ENCODE results near the gene AFF3. TPM values are rescaled to one million over a fixed set of nuclear protein-coding genes. Genes with fewer than 3 reads are reported as not detected.

AFF3 gene
- total RNA-seq, 1 experiment from 2014 or later: 0.61 TPM

DNA sequence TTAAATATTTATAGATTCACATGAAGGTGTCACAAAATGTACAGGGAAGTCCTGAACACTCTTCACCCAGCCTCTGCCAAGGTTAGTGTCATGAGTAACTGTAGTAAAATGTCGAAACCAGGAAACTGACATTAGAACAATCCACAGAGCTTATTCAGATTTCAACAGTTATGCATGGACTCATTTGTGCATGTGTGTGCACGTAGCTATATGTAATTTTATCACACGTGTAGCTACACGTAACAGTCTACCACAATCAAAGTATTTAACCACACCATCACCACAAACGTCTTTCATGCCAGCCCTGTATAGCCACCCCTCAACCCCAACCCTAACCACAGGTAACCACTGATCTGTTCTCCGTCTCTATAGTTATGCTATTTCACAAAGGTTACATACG is 440.9 kb downstream of the AFF3 start:
- no peak overlapping the region for H2AFZ ChIP-seq (ENCODE audit: low read depth, low read length, poor library complexity, severe bottlenecking)
- BruUV-seq (replicated peaks): no TSS peak
- H3K27me3 ChIP-seq (ENCODE audit: insufficient read depth, low read length): peaks cover 20% of the 10 kb centered on the region; the same call in 1 of the 2 replicates
- no peaks in the 10 kb centered on the region for H3K9me2 ChIP-seq (ENCODE audit: insufficient read depth)
- no peak for ATAC-seq
- DNase-seq (ENCODE audit: low read depth, low spot score): no peak
- intact Hi-C loops (cut with micrococcal nuclease): no loop called here
- H3K9ac ChIP-seq (ENCODE audit: low read length): no peak overlapping the region
- H3K4me3 ChIP-seq (replicated peaks in 1 of 2; ENCODE audit: low read depth in 1 of 2, low read length in 2 of 2): no peak overlapping the region
- no peak overlapping the region for H3K27ac ChIP-seq (ENCODE audit: low read depth, low read length)
- no peaks in the 10 kb centered on the region for H3K36me3 ChIP-seq (ENCODE audit: control insufficient read depth in 1 of 2, insufficient read depth in 2 of 2, low read length in 2 of 2)
- no peaks in the 10 kb centered on the region for H3K79me2 ChIP-seq (ENCODE audit: insufficient read depth, low read length)
- no peaks in the 10 kb centered on the region for H3K4me1 ChIP-seq (ENCODE audit: control insufficient read depth in 1 of 2, insufficient read depth in 2 of 2, low read length in 2 of 2)
- ChIA-PET CTCF (no interaction called here), RAD21 (ENCODE audit: low non-redundant PET in 1 of 2, low total read pairs in 2 of 2, uncharacterized antibody in 2 of 2, unreplicated experiment in 2 of 2) (no interaction called here), POLR2A (no interaction called here)
- H3K9me3 ChIP-seq (ENCODE audit: control insufficient read depth in 1 of 2, insufficient read depth in 1 of 2, low read depth in 1 of 2, low read length in 2 of 2): no peaks in the 10 kb centered on the region
- no peak for TF ChIP-seq YY1 (IDR thresholded peaks at IDR 0.05; ENCODE audit: extremely low read depth, insufficient replicate concordance, low read depth, low read length)
- H4K20me1 ChIP-seq (ENCODE audit: insufficient read depth): no peaks in the 10 kb centered on the region
- no peak overlapping the region for H3K4me2 ChIP-seq (ENCODE audit: low read length)

GRCh38 chr2:99700482-99701398 is 441.6 kb downstream of the AFF3 start:
- intact Hi-C loops (cut with micrococcal nuclease): no loop called here
- H3K27me3 ChIP-seq (ENCODE audit: insufficient read depth, low read length): peaks cover 25% of the 10 kb centered on the region
- TF ChIP-seq TCF7L2 (IDR thresholded peaks at IDR 0.05; ENCODE audit: borderline replicate concordance, extremely low read depth, insufficient read depth, insufficient read length) (no peak), SRF (IDR thresholded peaks at IDR 0.05; ENCODE audit: low read depth) (no peak), ZFX (IDR thresholded peaks at IDR 0.05) (no peak), EGR1 (IDR thresholded peaks at IDR 0.05; ENCODE audit: low read depth) (no peak), ELF1 (IDR thresholded peaks at IDR 0.05; ENCODE audit: borderline replicate concordance, low read depth) (no peak), ZNF274 (IDR thresholded peaks at IDR 0.05; ENCODE audit: low read depth, low read length) (no peak), CBX3 (IDR thresholded peaks at IDR 0.05; ENCODE audit: low read depth) (no peak), CEBPB (IDR thresholded peaks at IDR 0.05; ENCODE audit: low read depth) (no peak), SP1 (IDR thresholded peaks at IDR 0.05; ENCODE audit: low read depth) (no peak), YY1 (IDR thresholded peaks at IDR 0.05; ENCODE audit: extremely low read depth, insufficient replicate concordance, low read depth, low read length) (no peak), MAX (IDR thresholded peaks at IDR 0.05) (no peak), SIN3A (IDR thresholded peaks at IDR 0.05; ENCODE audit: low read depth) (no peak), FOSL1 (IDR thresholded peaks at IDR 0.05; ENCODE audit: low read depth) (no peak), EZH2 (IDR thresholded peaks at IDR 0.05) (no peak), RAD21 (IDR thresholded peaks at IDR 0.05; ENCODE audit: low read depth) (no peak), POLR2AphosphoS5 (IDR thresholded peaks at IDR 0.05; ENCODE audit: low read depth, low read length) (no peak)
- TF ChIP-seq, protein P1, sequence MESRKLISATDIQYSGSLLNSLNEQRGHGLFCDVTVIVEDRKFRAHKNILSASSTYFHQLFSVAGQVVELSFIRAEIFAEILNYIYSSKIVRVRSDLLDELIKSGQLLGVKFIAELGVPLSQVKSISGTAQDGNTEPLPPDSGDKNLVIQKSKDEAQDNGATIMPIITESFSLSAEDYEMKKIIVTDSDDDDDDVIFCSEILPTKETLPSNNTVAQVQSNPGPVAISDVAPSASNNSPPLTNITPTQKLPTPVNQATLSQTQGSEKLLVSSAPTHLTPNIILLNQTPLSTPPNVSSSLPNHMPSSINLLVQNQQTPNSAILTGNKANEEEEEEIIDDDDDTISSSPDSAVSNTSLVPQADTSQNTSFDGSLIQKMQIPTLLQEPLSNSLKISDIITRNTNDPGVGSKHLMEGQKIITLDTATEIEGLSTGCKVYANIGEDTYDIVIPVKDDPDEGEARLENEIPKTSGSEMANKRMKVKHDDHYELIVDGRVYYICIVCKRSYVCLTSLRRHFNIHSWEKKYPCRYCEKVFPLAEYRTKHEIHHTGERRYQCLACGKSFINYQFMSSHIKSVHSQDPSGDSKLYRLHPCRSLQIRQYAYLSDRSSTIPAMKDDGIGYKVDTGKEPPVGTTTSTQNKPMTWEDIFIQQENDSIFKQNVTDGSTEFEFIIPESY (IDR thresholded peaks at IDR 0.05; ENCODE audit: extremely low read depth, insufficient replicate concordance, low read length): no peak

More at GRCh38 chr2:99700482-99701398, 441.6 kb downstream of the AFF3 start:
- Histone ChIP-seq H4K20me1 (ENCODE audit: insufficient read depth) (no peaks in the 10 kb centered on the region), H3K4me3 (replicated peaks in 1 of 2; ENCODE audit: low read depth in 1 of 2, low read length in 2 of 2) (no peak overlapping the region), H3K79me2 (ENCODE audit: insufficient read depth, low read length) (no peaks in the 10 kb centered on the region), H3K9ac (ENCODE audit: low read length) (no peak overlapping the region), H3K9me2 (ENCODE audit: insufficient read depth) (no peaks in the 10 kb centered on the region), H3K9me3 (ENCODE audit: control insufficient read depth in 1 of 2, insufficient read depth in 1 of 2, low read depth in 1 of 2, low read length in 2 of 2) (no peaks in the 10 kb centered on the region), H3K27ac (ENCODE audit: low read depth, low read length) (no peak overlapping the region), H3K36me3 (ENCODE audit: control insufficient read depth in 1 of 2, insufficient read depth in 2 of 2, low read length in 2 of 2) (no peaks in the 10 kb centered on the region), H2AFZ (ENCODE audit: low read depth, low read length, poor library complexity, severe bottlenecking) (no peak overlapping the region), H3K4me2 (ENCODE audit: low read length) (no peak overlapping the region), H3K4me1 (ENCODE audit: control insufficient read depth in 1 of 2, insufficient read depth in 2 of 2, low read length in 2 of 2) (no peaks in the 10 kb centered on the region)
- ChIA-PET CTCF (no interaction called here), POLR2A (no interaction called here), RAD21 (ENCODE audit: low non-redundant PET in 1 of 2, low total read pairs in 2 of 2, uncharacterized antibody in 2 of 2, unreplicated experiment in 2 of 2) (no interaction called here)
- no peak for ATAC-seq
- no TSS peak for BruUV-seq (replicated peaks)
- DNase-seq (ENCODE audit: low read depth, low spot score): no peak

All from HCT116 (cell line).